SK-N-DZ (cell line): ENCODE measurements around the gene SUN5.
"Not testable (repeated sequence)": the region's sequence is repeated elsewhere in the genome, so short reads cannot be mapped to it uniquely, and the experiment has no call there.

Experiments
- DNase-seq: peaks from one replicate; pipeline ENCODE4 v3.0.0-alpha.2; 2015; ENCODE audit warnings: low spot score

The SUN5 gene

GRCh38 chr20:32977281-32978008, 26.8 kb downstream of the SUN5 start:
- DNase-seq, result no peak

- no peak for DNase-seq
Measured at GRCh38 chr20:32976746-32977145, 27.5 kb downstream of the SUN5 start.

- peak; percentile 33 for DNase-seq
Measured at GRCh38 chr20:32975698-32976674, 28.2 kb downstream of the SUN5 start.

- DNase-seq, result not testable (repeated sequence)
Measured at GRCh38 chr20:32975121-32975520, 29.1 kb downstream of the SUN5 start.

GRCh38 chr20:32974204-32975064, 29.8 kb downstream of the SUN5 start:
- DNase-seq, result not testable (repeated sequence)

GRCh38 chr20:32973077-32973717, 31.0 kb downstream of the SUN5 start:
- no peak for DNase-seq

GRCh38 chr20:32972181-32973076, 31.8 kb downstream of the SUN5 start:
- DNase-seq, result no peak

GRCh38 chr20:32971703-32972161, 32.5 kb downstream of the SUN5 start:
- DNase-seq, result no peak

- DNase-seq, result no peak
Measured at GRCh38 chr20:32970973-32971300, 33.3 kb downstream of the SUN5 start.

GRCh38 chr20:32970115-32970972, 33.9 kb downstream of the SUN5 start:
- DNase-seq, result no peak

GRCh38 chr20:32969356-32970114, 34.7 kb downstream of the SUN5 start:
- no peak for DNase-seq

GRCh38 chr20:32968478-32969241, 35.6 kb downstream of the SUN5 start:
- DNase-seq, result no peak

GRCh38 chr20:32967961-32968457, 36.2 kb downstream of the SUN5 start:
- DNase-seq, result no peak

GRCh38 chr20:32966881-32967781, 37.1 kb downstream of the SUN5 start:
- no peak for DNase-seq

- no peak for DNase-seq
Measured at GRCh38 chr20:32966382-32966781, 37.9 kb downstream of the SUN5 start.
